Gastroesophageal sphincter (tissue), 4 donors: ENCODE data around the gene ENHO. TPM values are rescaled to one million over a fixed set of nuclear protein-coding genes. Genes with fewer than 3 reads are reported as not detected.
A peak's percentile ranks its signal among the peaks of the same experiment; 100 is the strongest.

Source experiments
- ATAC-seq: fragments of 150-250 bp; one replicate; pipeline ENCODE4 v1.9.1; 2016; ENCODE audit warnings: mild to moderate bottlenecking, moderate library complexity
- H3K27ac ChIP-seq, 4 donors: fragments of 200-600 bp; sonication (generic) in 3 of 4; 1 replicate in 3 of 4; 2 replicates in 1 of 4; pipeline ENCODE4 v1.5.1; 2016 to 2019
- H3K27me3 ChIP-seq: fragments of 200-600 bp; sonication (generic); one replicate; pipeline ENCODE4 v1.5.1; 2019
- H3K36me3 ChIP-seq, 2 donors: fragments of 200-600 bp; sonication (generic); one replicate each; pipeline ENCODE4 v1.5.1; 2019; ENCODE audit warnings: control low read depth in 1 of 2
- H3K4me1 ChIP-seq, 3 donors: fragments of 200-600 bp; sonication (generic); 1 replicate in 2 of 3; 2 replicates in 1 of 3; pipeline ENCODE4 v1.5.1; 2016 to 2019; ENCODE audit warnings: control low read depth in 2 of 3
- H3K4me3 ChIP-seq, 2 donors: fragments of 200-600 bp; sonication (generic); one replicate each; pipeline ENCODE4 v1.5.1; 2019; ENCODE audit warnings: mild to moderate bottlenecking in 1 of 2, moderate library complexity in 1 of 2
- H3K9me3 ChIP-seq, 3 donors: fragments of 200-600 bp; sonication (generic); one replicate each; pipeline ENCODE4 v1.5.1; 2017 to 2019; ENCODE audit warnings: control low read depth in 2 of 3
- EP300 ChIP-seq: sonication (generic); formaldehyde crosslinking; IDR thresholded peaks from one replicate; pipeline ENCODE4 v1.6.1; 2017; ENCODE audit warnings: antibody characterized with exemption, mild to moderate bottlenecking
- POLR2A ChIP-seq, 2 donors: fragments of 450-650 bp; IDR thresholded peaks; one replicate each; pipeline ENCODE4 v1.6.1; 2017; ENCODE audit warnings: antibody characterized with exemption in 2 of 2, mild to moderate bottlenecking in 2 of 2, moderate library complexity in 1 of 2
- POLR2AphosphoS5 ChIP-seq: sonication (generic); formaldehyde crosslinking; IDR thresholded peaks from one replicate; pipeline ENCODE4 v1.6.1; 2017; ENCODE audit warnings: antibody characterized with exemption
- WGBS, 2 donors: methylation state at CpG; one replicate each; pipeline ENCODE4 v1.1.5; 2018; ENCODE audit warnings: low coverage in 1 of 2; 5-methylcytosine and 5-hydroxymethylcytosine counted together
- total RNA-seq, 4 donors: library from RNA; depleted of rRNA; stranded (reverse); fragments of >200 nt; gene quantifications; one replicate each; pipeline ENCODE4 v1.1.0, GENCODE V29; 2016
- TF ChIP-seq, protein P1 (sequence below), 4 experiments: fragments of 200-600 bp in 2 of 4; fragments of 450-650 bp in 2 of 4; sonication (generic) in 1 of 4; IDR thresholded peaks; one replicate each; pipeline ENCODE4 v1.5.1; 2017 to 2019; ENCODE audit warnings: antibody characterized with exemption in 4 of 4, mild to moderate bottlenecking in 2 of 4, moderate library complexity in 2 of 4

The ENHO gene
- 1 to 10 TPM in 1 of 4 donors, under 1 TPM in 2, not detected in 1; 0.30 to 1.1 (median 0.31) TPM for total RNA-seq

DNA sequence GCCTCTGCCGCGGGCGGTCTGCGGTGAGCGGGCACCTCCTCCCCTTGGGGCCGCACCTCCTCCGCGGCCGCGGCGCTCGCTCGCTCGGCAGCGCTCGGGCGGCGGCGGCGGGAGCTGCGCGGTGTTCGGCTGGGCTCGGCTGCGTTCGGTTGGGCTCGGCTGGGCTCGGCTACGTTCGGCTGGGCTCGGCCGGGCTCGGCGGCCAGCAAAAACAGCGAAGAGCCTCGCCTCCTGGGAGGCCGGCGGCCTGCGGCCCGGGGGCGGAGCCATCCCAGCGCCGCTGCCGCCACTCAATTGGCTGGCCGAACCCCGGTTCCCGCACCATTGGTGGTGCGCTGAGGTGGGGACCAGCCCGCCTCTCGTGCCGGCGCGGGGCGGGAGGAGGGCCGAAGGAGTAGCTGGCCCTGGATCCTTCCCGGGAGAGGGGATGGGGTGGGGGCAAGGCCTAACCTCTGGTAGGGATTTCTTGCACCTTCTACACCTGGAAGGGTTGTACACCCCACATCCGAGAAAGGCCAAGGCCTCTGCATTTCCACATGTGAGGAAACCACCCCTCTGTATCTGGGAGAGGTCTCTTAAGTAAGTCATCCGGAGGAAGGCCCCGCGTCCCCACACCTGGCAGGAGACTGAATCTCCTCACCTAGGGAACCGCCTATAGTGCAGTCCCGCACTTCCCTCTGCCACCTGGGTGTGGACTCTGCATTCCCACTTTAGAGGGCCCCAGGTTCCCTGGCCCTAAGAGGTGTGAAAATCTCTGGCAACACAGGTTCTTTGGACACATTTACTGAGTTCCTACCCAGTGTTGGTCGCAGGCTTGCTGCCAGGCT, at the start of gene ENHO:
TSS of gene ENHO (minus strand) at position 20 of the 827 bp plus-strand sequence. CDS start 1,295 bp downstream, outside the sequence.
- 35% methylated on average over 4 of the region's 63 CpGs; no CpG with 5 or more reads in 1 of the 2 donors for WGBS, 2 donors
- Histone ChIP-seq H3K9me3 (no peaks in the 10 kb centered on the region), H3K36me3 (no peaks in the 10 kb centered on the region), H3K27me3 (no peaks in the 10 kb centered on the region), H3K27ac (peak within 1 kb of the TSS in 3 of 4 donors; percentile 49 to 64 (median 59)), H3K4me1 (peaks cover 0 to 18% (median 6%) of the 10 kb centered on the region in 3 donors), H3K4me3 (peak within 1 kb of the TSS; percentile 4 to 64)
- TF ChIP-seq POLR2A (IDR thresholded peaks at IDR 0.05) (no peak), POLR2AphosphoS5 (no peak), EP300 (no peak)
- TF ChIP-seq, protein P1, sequence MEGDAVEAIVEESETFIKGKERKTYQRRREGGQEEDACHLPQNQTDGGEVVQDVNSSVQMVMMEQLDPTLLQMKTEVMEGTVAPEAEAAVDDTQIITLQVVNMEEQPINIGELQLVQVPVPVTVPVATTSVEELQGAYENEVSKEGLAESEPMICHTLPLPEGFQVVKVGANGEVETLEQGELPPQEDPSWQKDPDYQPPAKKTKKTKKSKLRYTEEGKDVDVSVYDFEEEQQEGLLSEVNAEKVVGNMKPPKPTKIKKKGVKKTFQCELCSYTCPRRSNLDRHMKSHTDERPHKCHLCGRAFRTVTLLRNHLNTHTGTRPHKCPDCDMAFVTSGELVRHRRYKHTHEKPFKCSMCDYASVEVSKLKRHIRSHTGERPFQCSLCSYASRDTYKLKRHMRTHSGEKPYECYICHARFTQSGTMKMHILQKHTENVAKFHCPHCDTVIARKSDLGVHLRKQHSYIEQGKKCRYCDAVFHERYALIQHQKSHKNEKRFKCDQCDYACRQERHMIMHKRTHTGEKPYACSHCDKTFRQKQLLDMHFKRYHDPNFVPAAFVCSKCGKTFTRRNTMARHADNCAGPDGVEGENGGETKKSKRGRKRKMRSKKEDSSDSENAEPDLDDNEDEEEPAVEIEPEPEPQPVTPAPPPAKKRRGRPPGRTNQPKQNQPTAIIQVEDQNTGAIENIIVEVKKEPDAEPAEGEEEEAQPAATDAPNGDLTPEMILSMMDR (IDR thresholded peaks at IDR 0.05): peak in 3 of 4 experiments; percentile 17 to 47 (median 43)
- ATAC-seq: peak; percentile 97

DNA sequence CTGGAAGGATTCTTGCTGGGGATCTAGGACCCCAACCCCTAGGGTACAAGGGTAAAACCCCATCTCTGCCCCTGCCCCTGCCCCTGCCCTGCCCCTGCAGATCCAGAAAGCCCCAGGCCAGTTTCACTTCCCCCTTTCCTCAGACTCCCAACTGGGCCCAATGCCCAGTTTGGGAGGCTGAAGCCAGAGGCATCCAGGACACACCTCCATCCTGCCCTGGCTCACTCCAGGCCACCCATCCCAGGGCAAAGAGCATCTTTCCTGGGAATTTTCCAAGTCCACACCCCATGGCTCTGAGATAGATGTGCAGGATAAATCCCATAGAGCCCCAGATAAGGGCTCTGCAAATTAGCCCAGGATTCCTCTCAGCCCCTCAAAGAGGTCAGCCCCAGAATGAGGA, 49.3 kb upstream of the ENHO start:
- Histone ChIP-seq H3K9me3 (no peaks in the 10 kb centered on the region), H3K27ac (no peak overlapping the region), H3K27me3 (peaks cover 45% of the 10 kb centered on the region), H3K4me1 (peaks cover 0 to 21% (median 0%) of the 10 kb centered on the region in 3 donors), H3K36me3 (no peaks in the 10 kb centered on the region), H3K4me3 (no peak overlapping the region)
- TF ChIP-seq POLR2A (IDR thresholded peaks at IDR 0.05): no peak
- TF ChIP-seq, protein P1 (IDR thresholded peaks at IDR 0.05): no peak
- no peak for TF ChIP-seq EP300
- no peak for TF ChIP-seq POLR2AphosphoS5
- no peak for ATAC-seq

GRCh38 chr9:34571481-34571810, 48.7 kb upstream of the ENHO start:
- Histone ChIP-seq H3K9me3 (no peaks in the 10 kb centered on the region), H3K36me3 (no peaks in the 10 kb centered on the region), H3K27ac (no peak overlapping the region), H3K27me3 (peaks cover 45% of the 10 kb centered on the region), H3K4me3 (no peak overlapping the region), H3K4me1 (peaks cover 0 to 21% (median 0%) of the 10 kb centered on the region in 3 donors)
- WGBS, 2 donors: no CpG with 5 or more reads among the region's 12 CpGs
- no peak for ATAC-seq
- TF ChIP-seq EP300 (no peak), POLR2AphosphoS5 (no peak), POLR2A (IDR thresholded peaks at IDR 0.05) (no peak)
- TF ChIP-seq, protein P1 (IDR thresholded peaks at IDR 0.05): no peak

- peaks cover 0 to 21% (median 0%) of the 10 kb centered on the region in 3 donors for H3K4me1 ChIP-seq
- H3K27ac ChIP-seq: peak overlapping the region in 1 of 4 donors; percentile 8
- H3K9me3 ChIP-seq: no peaks in the 10 kb centered on the region
- WGBS, 2 donors: 70% methylated on average over 3 of the region's 7 CpGs; no CpG with 5 or more reads in 1 of the 2 donors
- ATAC-seq: no peak
- H3K36me3 ChIP-seq: no peaks in the 10 kb centered on the region
- no peak overlapping the region for H3K4me3 ChIP-seq
- peaks cover 45% of the 10 kb centered on the region for H3K27me3 ChIP-seq
- TF ChIP-seq POLR2A (IDR thresholded peaks at IDR 0.05) (no peak), EP300 (no peak), POLR2AphosphoS5 (no peak)
- TF ChIP-seq, protein P1 (IDR thresholded peaks at IDR 0.05): no peak
Observed at GRCh38 chr9:34570809-34571480, 48.2 kb upstream of the ENHO start.
